Stomach smooth muscle (tissue), 2 donors: Measurements from ENCODE around the gene NAA10.

Experiments used
- H3K27ac ChIP-seq: one replicate; pipeline ENCODE4 v1.7.0; 2013; ENCODE audit warnings: mild to moderate bottlenecking, low read length, inconsistent platforms
- H3K27me3 ChIP-seq, 2 donors: one replicate each; pipeline ENCODE4 v1.7.0; 2013; ENCODE audit warnings: low read length in 2 of 2; ENCODE audit not compliant: insufficient read depth in 2 of 2, control insufficient read depth in 1 of 2
- H3K36me3 ChIP-seq, 2 donors: one replicate each; pipeline ENCODE4 v1.7.0; 2013; ENCODE audit warnings: low read length in 2 of 2; ENCODE audit not compliant: control insufficient read depth in 2 of 2, insufficient read depth in 2 of 2
- H3K4me1 ChIP-seq: one replicate; pipeline ENCODE4 v1.7.0; 2013; ENCODE audit warnings: low read length; ENCODE audit not compliant: control insufficient read depth, insufficient read depth
- H3K4me3 ChIP-seq, 2 donors: one replicate each; pipeline ENCODE4 v1.7.0; 2013; ENCODE audit warnings: low read length in 2 of 2
- H3K9ac ChIP-seq, 2 donors: one replicate each; pipeline ENCODE4 v1.7.0; 2013; ENCODE audit warnings: low read length in 2 of 2, mild to moderate bottlenecking in 1 of 2
- H3K9me3 ChIP-seq, 2 donors: one replicate each; pipeline ENCODE4 v1.7.0; 2013; ENCODE audit warnings: low read length in 2 of 2; ENCODE audit not compliant: control insufficient read depth in 2 of 2
- donor health status: healthy.
- donor health status: Pancreatic carcinoma.

The NAA10 gene

DNA sequence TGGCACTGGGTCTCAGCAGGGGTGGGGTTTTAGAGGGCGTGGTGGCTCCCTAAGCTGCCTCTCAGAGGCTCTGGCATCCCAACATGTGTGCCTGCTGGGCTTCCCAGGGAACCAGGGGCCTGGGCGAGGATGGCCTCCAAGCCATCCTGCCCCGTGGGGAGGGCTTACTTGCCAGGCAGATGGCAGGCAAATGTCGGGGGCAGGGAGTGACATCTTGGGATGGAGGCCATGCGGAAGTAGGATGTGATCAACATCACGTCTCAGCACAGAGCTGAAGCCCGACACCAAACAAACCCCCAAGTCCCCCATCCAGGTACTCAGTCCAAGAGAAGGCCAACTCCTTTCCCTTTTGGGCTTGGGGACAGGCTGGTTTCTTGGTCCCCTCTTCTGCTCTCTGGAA lies 53.6 kb downstream of the NAA10 start:
- H3K27ac ChIP-seq: no peak overlapping the region
- H3K27me3 ChIP-seq: peaks cover 27 to 58% of the 10 kb centered on the region in 2 donors
- no peak overlapping the region for H3K4me3 ChIP-seq

DNA sequence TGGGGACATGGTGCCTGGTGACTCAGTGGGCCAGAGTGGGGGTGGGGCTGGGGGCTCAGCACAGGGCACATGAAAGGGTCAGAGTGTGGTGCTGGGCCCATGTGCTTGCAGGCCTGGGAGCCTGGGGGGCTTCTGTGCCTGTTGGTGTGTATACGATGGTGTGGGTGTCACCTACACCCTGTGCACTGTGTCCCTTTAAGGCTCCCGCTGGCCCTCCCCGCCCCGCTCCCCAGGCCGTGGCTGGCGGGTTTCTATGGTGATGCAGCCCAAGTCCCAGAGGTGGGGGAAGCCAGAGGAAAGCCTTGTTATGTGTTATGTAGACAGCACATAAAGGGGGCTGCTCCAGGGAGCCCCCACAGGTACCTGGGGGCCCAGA lies 54.4 kb downstream of the NAA10 start:
- Histone ChIP-seq H3K4me1 (peaks cover 2% of the 10 kb centered on the region), H3K9me3 (no peaks in the 10 kb centered on the region), H3K36me3 (no peaks in the 10 kb centered on the region), H3K27me3 (peaks cover 27 to 59% of the 10 kb centered on the region in 2 donors), H3K27ac (no peak overlapping the region), H3K9ac (no peak overlapping the region), H3K4me3 (no peak overlapping the region)

More for the DNA sequence above, 53.6 kb downstream of the NAA10 start:
- H3K36me3 ChIP-seq: no peaks in the 10 kb centered on the region
- peaks cover 6% of the 10 kb centered on the region for H3K4me1 ChIP-seq
- no peaks in the 10 kb centered on the region for H3K9me3 ChIP-seq
- no peak overlapping the region for H3K9ac ChIP-seq

DNA sequence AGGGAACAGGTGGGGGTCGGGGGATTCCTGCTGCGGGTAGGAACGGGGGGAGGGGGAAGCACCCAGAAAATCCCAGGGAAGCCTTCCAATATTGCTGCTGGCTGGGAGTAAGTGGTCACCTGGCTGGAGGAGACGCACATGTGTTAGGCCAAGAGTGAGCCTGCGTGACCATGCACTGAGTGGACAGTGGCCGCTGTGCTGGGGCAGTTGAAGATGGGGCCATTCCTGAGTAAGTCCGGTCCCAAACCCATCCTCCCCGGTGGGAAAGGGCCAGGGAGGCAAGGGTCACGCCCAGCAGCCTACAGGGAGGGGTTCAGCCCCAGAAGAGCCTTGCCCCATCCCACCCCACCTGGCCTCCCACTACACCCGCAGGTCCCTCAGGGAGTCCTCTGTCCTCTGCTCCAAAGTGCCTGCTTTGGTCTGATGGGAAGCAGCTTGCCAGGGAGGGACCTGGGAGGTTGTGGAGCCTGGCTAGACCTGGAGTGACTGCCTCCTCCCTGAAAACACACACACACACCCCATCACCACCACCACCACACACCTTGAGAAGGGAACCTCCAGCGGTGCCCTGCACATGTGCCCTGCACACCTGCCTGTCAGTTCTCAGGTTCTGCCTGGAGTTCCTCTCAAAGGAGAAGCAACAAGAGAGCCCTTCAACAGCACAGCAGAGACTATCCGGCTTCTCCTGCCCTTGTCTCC lies 54.9 kb downstream of the NAA10 start:
- no peaks in the 10 kb centered on the region for H3K4me1 ChIP-seq
- no peak overlapping the region for H3K27ac ChIP-seq
- peaks cover 22 to 54% of the 10 kb centered on the region in 2 donors for H3K27me3 ChIP-seq
- H3K9ac ChIP-seq: no peak overlapping the region
- H3K4me3 ChIP-seq: no peak overlapping the region
- no peaks in the 10 kb centered on the region for H3K9me3 ChIP-seq
- no peaks in the 10 kb centered on the region for H3K36me3 ChIP-seq
